Caco-2 (cell line): ENCODE results near the gene PITX3. TPM values are rescaled to one million over a fixed set of nuclear protein-coding genes. Genes with fewer than 3 reads are reported as not detected.
"Not testable (repeated sequence)": the region's sequence is repeated elsewhere in the genome, so short reads cannot be mapped to it uniquely, and the experiment has no call there.

Source experiments
- BruUV-seq: library from RNA; stranded (reverse); fragments of 400-500 nt; replicated peaks from 2 replicates; lab custom pipeline; 2021; lab: Mats Ljungman, UMichigan
- CTCF ChIA-PET: fragments of 300-600 bp; sonication (Branson Sonifier 250); formaldehyde crosslinking; loops from one replicate; lab custom pipeline; 2022; ENCODE audit warnings: antibody characterized with exemption; lab: Charles Lee
- POLR2A ChIA-PET: fragments of 300-600 bp; sonication (Branson Sonifier 250); formaldehyde crosslinking; loops from one replicate; lab custom pipeline; 2022; ENCODE audit warnings: antibody characterized with exemption; lab: Charles Lee
- DNase-seq, 2 experiments: peaks; one replicate each; pipeline versions ENCODE4 v3.0.0 to v3.0.0-alpha.2; 2020 to 2022
- H3K27me3 ChIP-seq: replicated peaks from 2 replicates; pipeline ENCODE4 v1.6.0; 2011; ENCODE audit warnings: low read length; ENCODE audit not compliant: control insufficient read depth, insufficient read depth
- H3K36me3 ChIP-seq: 2 replicates; pipeline ENCODE4 v1.5.1; 2011; ENCODE audit warnings: low read length; ENCODE audit not compliant: control insufficient read depth, insufficient read depth
- H3K4me1 ChIP-seq: fragments of 250-450 bp; sonication (Bioruptor Pico); 2 replicates; pipeline ENCODE4 v1.5.1; 2020; ENCODE audit warnings: mild to moderate bottlenecking
- H3K4me3 ChIP-seq: 2 replicates; pipeline ENCODE4 v1.5.1; 2011; ENCODE audit warnings: low read depth, mild to moderate bottlenecking, control low read depth, low read length
- H3K9me3 ChIP-seq: fragments of 250-450 bp; sonication (Bioruptor Pico); 2 replicates; pipeline ENCODE4 v1.5.1; 2020; ENCODE audit warnings: mild to moderate bottlenecking, moderate library complexity
- H3K27ac Mint-ChIP-seq: one replicate; pipeline ENCODE4 v1.8.0; 2022; ENCODE audit warnings: mixed read lengths; ENCODE audit not compliant: unreplicated experiment
- H3K27me3 Mint-ChIP-seq: one replicate; pipeline ENCODE4 v1.8.0; 2022; ENCODE audit warnings: mixed read lengths; ENCODE audit not compliant: insufficient read depth, unreplicated experiment
- H3K36me3 Mint-ChIP-seq: one replicate; pipeline ENCODE4 v1.8.0; 2022; ENCODE audit warnings: mild to moderate bottlenecking, mixed read lengths; ENCODE audit not compliant: insufficient read depth, unreplicated experiment
- H3K4me1 Mint-ChIP-seq: one replicate; pipeline ENCODE4 v1.8.0; 2022; ENCODE audit warnings: low read depth, mixed read lengths; ENCODE audit not compliant: unreplicated experiment
- H3K4me3 Mint-ChIP-seq: one replicate; pipeline ENCODE4 v1.8.0; 2022; ENCODE audit warnings: mild to moderate bottlenecking, moderate library complexity, mixed read lengths; ENCODE audit not compliant: unreplicated experiment
- H3K9me3 Mint-ChIP-seq: one replicate; pipeline ENCODE4 v1.8.0; 2022; ENCODE audit warnings: mixed read lengths; ENCODE audit not compliant: unreplicated experiment
- CTCF ChIP-seq, 2 experiments: fragments of 200-600 bp in 1 of 2; IDR thresholded peaks; 1 replicate in 1 of 2; 2 replicates in 1 of 2; pipeline versions ENCODE4 v1.5.1 to v1.8.0; 2011 to 2022; ENCODE audit warnings: antibody characterized with exemption in 1 of 2, control low read depth in 1 of 2, inconsistent platforms in 1 of 2, low read depth in 1 of 2, low read length in 1 of 2, mild to moderate bottlenecking in 1 of 2, moderate library complexity in 1 of 2; ENCODE audit not compliant: insufficient read depth in 1 of 2, severe bottlenecking in 1 of 2, unreplicated experiment in 1 of 2
- intact Hi-C: fragments of 100-400 bp; cut with micrococcal nuclease; formaldehyde crosslinking; loops from one replicate; pipeline ENCODE4 v1.10.0; 2022; ENCODE audit not compliant: unreplicated experiment
- total RNA-seq: library from RNA; stranded (reverse); gene quantifications from 2 replicates; pipeline ENCODE4 v1.2.3, GENCODE V29; 2022

Gene PITX3
- total RNA-seq, 1 experiment from 2014 or later: not detected

GRCh38 chr10:102195296-102195870 lies 45.9 kb downstream of the PITX3 start:
- DNase-seq: no peak
- Mint-ChIP-seq H3K4me3 (no peak overlapping the region), H3K36me3 (no peaks in the 10 kb centered on the region), H3K27me3 (no peaks in the 10 kb centered on the region), H3K4me1 (no peaks in the 10 kb centered on the region), H3K27ac (no peak overlapping the region), H3K9me3 (peaks cover 33% of the 10 kb centered on the region)
- BruUV-seq: no TSS peak
- no peaks in the 10 kb centered on the region for H3K27me3 ChIP-seq
- H3K4me3 ChIP-seq: no peak overlapping the region
- peaks cover 20% of the 10 kb centered on the region for H3K9me3 ChIP-seq
- TF ChIP-seq CTCF (IDR thresholded peaks at IDR 0.05; ENCODE audit: insufficient read depth in 1 of 2, low read depth in 1 of 2, low read length in 1 of 2, severe bottlenecking in 1 of 2, unreplicated experiment in 1 of 2): no peak
- intact Hi-C loops: no loop called here
- CTCF ChIA-PET: no interaction called here
- no peaks in the 10 kb centered on the region for H3K36me3 ChIP-seq
- no peaks in the 10 kb centered on the region for H3K4me1 ChIP-seq
- POLR2A ChIA-PET: no interaction called here

- H3K27ac Mint-ChIP-seq: no peak overlapping the region
- no peaks in the 10 kb centered on the region for H3K36me3 Mint-ChIP-seq
- intact Hi-C loops: no loop called here
- no peaks in the 10 kb centered on the region for H3K27me3 Mint-ChIP-seq
- H3K4me1 Mint-ChIP-seq: no peaks in the 10 kb centered on the region
- H3K4me1 ChIP-seq: no peaks in the 10 kb centered on the region
- ChIA-PET CTCF (no interaction called here), POLR2A (no interaction called here)
- H3K27me3 ChIP-seq: no peaks in the 10 kb centered on the region
- no peaks in the 10 kb centered on the region for H3K36me3 ChIP-seq
- H3K4me3 Mint-ChIP-seq: no peak overlapping the region
- H3K4me3 ChIP-seq: no peak overlapping the region
- DNase-seq: no peak
- TF ChIP-seq CTCF (IDR thresholded peaks at IDR 0.05; ENCODE audit: insufficient read depth in 1 of 2, low read depth in 1 of 2, low read length in 1 of 2, severe bottlenecking in 1 of 2, unreplicated experiment in 1 of 2): no peak
- H3K9me3 Mint-ChIP-seq: peaks cover 31% of the 10 kb centered on the region
- BruUV-seq: no TSS peak
- H3K9me3 ChIP-seq: peaks cover 15% of the 10 kb centered on the region
These were observed 49.4 kb downstream of the PITX3 start for GRCh38 chr10:102191956-102192355.

GRCh38 chr10:102188941-102189898 lies 52.1 kb downstream of the PITX3 start:
- intact Hi-C loops: not testable (repeated sequence)

More at GRCh38 chr10:102188941-102189898, 52.1 kb downstream of the PITX3 start:
- H3K4me1 Mint-ChIP-seq, H3K27me3 ChIP-seq, H3K27me3 Mint-ChIP-seq, CTCF ChIA-PET, H3K4me3 ChIP-seq, DNase-seq, H3K36me3 ChIP-seq, POLR2A ChIA-PET, H3K36me3 Mint-ChIP-seq, BruUV-seq, H3K4me1 ChIP-seq, H3K27ac Mint-ChIP-seq, H3K4me3 Mint-ChIP-seq: not testable (repeated sequence)
- H3K9me3 Mint-ChIP-seq: peaks cover 57% of the 10 kb centered on the region
- H3K9me3 ChIP-seq: peaks cover 32% of the 10 kb centered on the region
